Adrenal gland (tissue), 5 donors: ENCODE data around the gene PTRHD1.

ENCODE experiments used
- CTCF ChIP-seq, 6 experiments: fragments of 450-650 bp in 4 of 6; fragments of 200-600 bp in 2 of 6; sonication (generic) in 1 of 6; IDR thresholded peaks; 1 replicate in 5 of 6; 2 replicates in 1 of 6; pipeline versions ENCODE4 v1.5.1 to v1.8.0; 2016 to 2021; ENCODE audit warnings: antibody characterized with exemption in 6 of 6, mild to moderate bottlenecking in 2 of 6, moderate library complexity in 1 of 6
- POLR2A ChIP-seq, 2 donors: fragments of 450-650 bp; IDR thresholded peaks; one replicate each; pipeline ENCODE4 v1.6.1; 2017; ENCODE audit warnings: antibody characterized with exemption in 2 of 2, mild to moderate bottlenecking in 2 of 2, moderate library complexity in 1 of 2
- donor health status: DM: no; HTN: no; CAD: no.

GRCh38 chr2:24762518-24762917 lies 30.7 kb downstream of the PTRHD1 start:
- TF ChIP-seq CTCF (IDR thresholded peaks at IDR 0.05) = no peak
- TF ChIP-seq POLR2A (IDR thresholded peaks at IDR 0.05) = no peak
